Measurements from ENCODE around the gene DPY19L1.
"Not testable (repeated sequence)": the region's sequence is repeated elsewhere in the genome, so short reads cannot be mapped to it uniquely, and the experiment has no call there.

DPY19L1 gene

GRCh38 chr7:34919038-34919437 is 118.2 kb downstream of the DPY19L1 start:
- H2AFZ ChIP-seq (ENCODE audit: low read length, unreplicated experiment); H3K4me3 ChIP-seq (ENCODE audit: low read depth, low read length); H3K36me3 ChIP-seq (ENCODE audit: insufficient read depth, low read length); H3K27ac ChIP-seq (ENCODE audit: low read depth, low read length); H3K79me2 ChIP-seq (ENCODE audit: control insufficient read depth, insufficient read depth, low read length, unreplicated experiment); H3K4me1 ChIP-seq (ENCODE audit: control insufficient read depth, insufficient read depth, low read length, unreplicated experiment); H3K27me3 ChIP-seq (ENCODE audit: insufficient read depth, low read length): not testable (repeated sequence)

DNA sequence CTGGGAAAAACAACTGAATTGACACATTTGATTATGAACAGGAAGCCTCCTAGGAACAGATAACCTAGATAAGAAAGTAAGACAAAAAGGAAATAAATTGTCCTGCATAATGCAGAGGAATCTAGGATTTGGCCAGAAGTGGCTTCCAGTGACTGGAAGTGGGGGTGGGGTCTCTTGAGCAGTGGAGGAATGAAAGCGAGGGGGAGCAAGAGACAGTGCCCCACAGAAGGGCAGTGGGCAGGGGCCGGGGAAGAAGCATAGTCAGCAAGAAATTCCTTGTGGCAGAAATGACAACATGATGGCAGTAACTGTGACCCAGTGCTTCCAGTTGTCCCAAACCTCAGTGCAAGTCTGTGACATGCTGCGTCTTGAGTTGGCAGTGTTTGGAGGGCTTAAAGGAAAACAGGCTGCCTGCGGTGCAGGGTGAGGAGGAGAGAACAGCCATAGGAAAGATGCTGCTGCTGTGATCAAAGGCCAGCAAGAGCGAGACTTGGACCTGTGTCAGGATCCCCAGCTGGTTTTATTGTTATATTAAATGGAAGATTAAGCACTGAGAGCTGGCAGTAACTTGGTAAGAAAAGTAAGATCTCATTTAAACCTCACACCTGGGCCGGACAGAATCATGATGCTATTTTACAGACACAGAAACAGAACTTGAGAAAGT is 119.0 kb downstream of the DPY19L1 start:
- not testable (repeated sequence) for H3K27me3 ChIP-seq (ENCODE audit: insufficient read depth, low read length); H3K79me2 ChIP-seq (ENCODE audit: control insufficient read depth, insufficient read depth, low read length, unreplicated experiment); H3K27ac ChIP-seq (ENCODE audit: low read depth, low read length); H3K36me3 ChIP-seq (ENCODE audit: insufficient read depth, low read length); H3K4me3 ChIP-seq (ENCODE audit: low read depth, low read length); H3K4me1 ChIP-seq (ENCODE audit: control insufficient read depth, insufficient read depth, low read length, unreplicated experiment); H2AFZ ChIP-seq (ENCODE audit: low read length, unreplicated experiment)

- H3K27me3 ChIP-seq (ENCODE audit: insufficient read depth, low read length); H3K4me3 ChIP-seq (ENCODE audit: low read depth, low read length); H3K4me1 ChIP-seq (ENCODE audit: control insufficient read depth, insufficient read depth, low read length, unreplicated experiment); H3K36me3 ChIP-seq (ENCODE audit: insufficient read depth, low read length); H3K27ac ChIP-seq (ENCODE audit: low read depth, low read length); H3K79me2 ChIP-seq (ENCODE audit: control insufficient read depth, insufficient read depth, low read length, unreplicated experiment); H2AFZ ChIP-seq (ENCODE audit: low read length, unreplicated experiment): not testable (repeated sequence)
Observed at GRCh38 chr7:34917515-34917914, 119.8 kb downstream of the DPY19L1 start.

- H3K27me3 ChIP-seq (ENCODE audit: insufficient read depth, low read length) = peaks cover 8% of the 10 kb centered on the region; the same call in 1 of the 2 replicates
- no peak overlapping the region for H3K27ac ChIP-seq (ENCODE audit: low read depth, low read length)
- H3K36me3 ChIP-seq (ENCODE audit: insufficient read depth, low read length) = no peaks in the 10 kb centered on the region
- H3K4me3 ChIP-seq (ENCODE audit: low read depth, low read length) = no peak overlapping the region
- no peaks in the 10 kb centered on the region for H3K4me1 ChIP-seq (ENCODE audit: control insufficient read depth, insufficient read depth, low read length, unreplicated experiment)
- no peaks in the 10 kb centered on the region for H3K79me2 ChIP-seq (ENCODE audit: control insufficient read depth, insufficient read depth, low read length, unreplicated experiment)
- H2AFZ ChIP-seq (ENCODE audit: low read length, unreplicated experiment) = no peak overlapping the region
Observed at GRCh38 chr7:34916267-34916666, 121.0 kb downstream of the DPY19L1 start.

DNA sequence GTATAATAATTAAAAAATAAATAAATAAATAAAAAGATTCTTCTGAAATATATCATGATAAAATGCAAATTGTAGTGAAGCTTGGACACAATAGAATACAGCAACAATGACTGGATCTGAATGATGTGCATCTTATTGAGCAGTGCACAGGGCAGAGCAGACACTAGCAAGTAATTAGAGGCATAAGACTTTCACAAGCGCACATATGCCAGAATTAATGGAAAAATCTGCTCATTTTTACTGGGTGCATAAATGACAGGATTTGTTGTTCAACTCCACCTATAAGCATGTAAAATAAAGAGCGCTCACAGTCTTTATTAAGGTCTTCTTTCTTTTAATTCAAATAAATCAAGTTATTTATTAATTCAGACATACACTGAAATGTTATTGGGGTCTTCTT is 125.0 kb downstream of the DPY19L1 start:
- Histone ChIP-seq H3K27me3 (ENCODE audit: insufficient read depth, low read length) (peaks cover 8% of the 10 kb centered on the region; the same call in 1 of the 2 replicates), H3K4me3 (ENCODE audit: low read depth, low read length) (no peak overlapping the region), H3K4me1 (ENCODE audit: control insufficient read depth, insufficient read depth, low read length, unreplicated experiment) (no peaks in the 10 kb centered on the region), H3K79me2 (ENCODE audit: control insufficient read depth, insufficient read depth, low read length, unreplicated experiment) (no peaks in the 10 kb centered on the region), H3K27ac (ENCODE audit: low read depth, low read length) (no peak overlapping the region), H2AFZ (ENCODE audit: low read length, unreplicated experiment) (no peak overlapping the region), H3K36me3 (ENCODE audit: insufficient read depth, low read length) (no peaks in the 10 kb centered on the region)

DNA sequence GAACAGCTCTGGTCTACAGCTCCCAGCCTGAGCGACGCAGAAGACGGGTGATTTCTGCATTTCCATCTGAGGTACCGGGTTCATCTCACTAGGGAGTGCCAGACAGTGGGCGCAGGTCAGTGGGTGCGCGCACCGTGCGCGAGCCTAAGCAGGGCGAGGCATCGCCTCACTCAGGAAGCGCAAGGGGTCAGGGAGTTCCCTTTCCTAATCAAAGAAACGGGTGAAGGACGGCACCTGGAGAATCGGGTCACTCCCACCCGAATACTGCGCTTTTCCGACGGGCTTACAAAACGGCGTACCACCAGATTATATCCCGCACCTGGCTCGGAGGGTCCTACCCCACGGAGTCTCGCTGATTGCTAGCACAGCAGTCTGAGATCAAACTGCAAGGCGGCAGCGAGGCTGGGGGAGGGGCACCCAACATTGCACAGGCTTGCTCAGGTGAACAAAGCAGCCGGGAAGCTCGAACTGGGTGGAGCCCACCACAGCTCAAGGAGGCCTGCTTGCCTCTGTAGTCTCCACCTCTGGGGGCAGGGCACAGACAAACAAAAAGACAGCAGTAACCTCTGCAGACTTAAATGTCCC is 130.9 kb downstream of the DPY19L1 start:
- H3K36me3 ChIP-seq (ENCODE audit: insufficient read depth, low read length); H3K79me2 ChIP-seq (ENCODE audit: control insufficient read depth, insufficient read depth, low read length, unreplicated experiment); H3K4me3 ChIP-seq (ENCODE audit: low read depth, low read length): not testable (repeated sequence)

GRCh38 chr7:34904987-34905386 is 132.3 kb downstream of the DPY19L1 start:
- Histone ChIP-seq H3K4me1 (ENCODE audit: control insufficient read depth, insufficient read depth, low read length, unreplicated experiment) (no peaks in the 10 kb centered on the region), H3K4me3 (ENCODE audit: low read depth, low read length) (no peak overlapping the region), H2AFZ (ENCODE audit: low read length, unreplicated experiment) (no peak overlapping the region), H3K27ac (ENCODE audit: low read depth, low read length) (no peak overlapping the region), H3K36me3 (ENCODE audit: insufficient read depth, low read length) (no peaks in the 10 kb centered on the region), H3K27me3 (ENCODE audit: insufficient read depth, low read length) (peaks cover 26% of the 10 kb centered on the region), H3K79me2 (ENCODE audit: control insufficient read depth, insufficient read depth, low read length, unreplicated experiment) (no peaks in the 10 kb centered on the region)

More for the DNA sequence above, 130.9 kb downstream of the DPY19L1 start:
- H3K27ac ChIP-seq (ENCODE audit: low read depth, low read length); H3K4me1 ChIP-seq (ENCODE audit: control insufficient read depth, insufficient read depth, low read length, unreplicated experiment); H2AFZ ChIP-seq (ENCODE audit: low read length, unreplicated experiment): not testable (repeated sequence)
- peaks cover 26% of the 10 kb centered on the region for H3K27me3 ChIP-seq (ENCODE audit: insufficient read depth, low read length)

- not testable (repeated sequence) for H3K4me1 ChIP-seq (ENCODE audit: control insufficient read depth, insufficient read depth, low read length, unreplicated experiment); H3K4me3 ChIP-seq (ENCODE audit: low read depth, low read length); H3K36me3 ChIP-seq (ENCODE audit: insufficient read depth, low read length); H2AFZ ChIP-seq (ENCODE audit: low read length, unreplicated experiment); H3K79me2 ChIP-seq (ENCODE audit: control insufficient read depth, insufficient read depth, low read length, unreplicated experiment); H3K27ac ChIP-seq (ENCODE audit: low read depth, low read length)
- peaks cover 28% of the 10 kb centered on the region for H3K27me3 ChIP-seq (ENCODE audit: insufficient read depth, low read length)
Observed at GRCh38 chr7:34903921-34904320, 133.4 kb downstream of the DPY19L1 start.

DNA sequence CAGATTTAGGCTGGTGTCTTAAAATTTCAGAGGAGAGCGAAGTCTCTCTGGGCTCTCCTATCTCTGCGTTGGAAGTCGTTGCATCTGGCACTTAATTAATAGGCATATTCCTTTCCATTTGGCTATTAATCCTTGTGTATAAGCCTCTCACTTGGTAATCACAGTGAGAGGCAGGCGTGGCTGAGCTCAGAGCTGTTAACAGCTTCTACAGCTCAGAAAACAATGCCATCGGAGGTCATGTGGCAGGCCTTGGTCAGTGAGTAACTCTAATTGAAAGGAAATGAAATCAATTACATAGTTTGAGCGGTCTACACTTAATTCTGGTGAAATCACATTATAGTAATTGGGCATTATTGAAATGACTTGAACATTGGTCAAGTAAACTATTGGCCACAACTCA is 135.1 kb downstream of the DPY19L1 start:
- no peaks in the 10 kb centered on the region for H3K36me3 ChIP-seq (ENCODE audit: insufficient read depth, low read length)
- H3K27me3 ChIP-seq (ENCODE audit: insufficient read depth, low read length) = peaks cover 38% of the 10 kb centered on the region
- H3K4me3 ChIP-seq (ENCODE audit: low read depth, low read length) = no peak overlapping the region
- no peak overlapping the region for H2AFZ ChIP-seq (ENCODE audit: low read length, unreplicated experiment)
- no peak overlapping the region for H3K27ac ChIP-seq (ENCODE audit: low read depth, low read length)
- H3K4me1 ChIP-seq (ENCODE audit: control insufficient read depth, insufficient read depth, low read length, unreplicated experiment) = no peaks in the 10 kb centered on the region
- H3K79me2 ChIP-seq (ENCODE audit: control insufficient read depth, insufficient read depth, low read length, unreplicated experiment) = no peaks in the 10 kb centered on the region

GRCh38 chr7:34900891-34901513 is 136.3 kb downstream of the DPY19L1 start:
- no peak overlapping the region for H3K27ac ChIP-seq (ENCODE audit: low read depth, low read length)
- no peaks in the 10 kb centered on the region for H3K36me3 ChIP-seq (ENCODE audit: insufficient read depth, low read length)
- peaks cover 38% of the 10 kb centered on the region for H3K27me3 ChIP-seq (ENCODE audit: insufficient read depth, low read length)
- no peak overlapping the region for H2AFZ ChIP-seq (ENCODE audit: low read length, unreplicated experiment)
- H3K79me2 ChIP-seq (ENCODE audit: control insufficient read depth, insufficient read depth, low read length, unreplicated experiment) = no peaks in the 10 kb centered on the region
- no peaks in the 10 kb centered on the region for H3K4me1 ChIP-seq (ENCODE audit: control insufficient read depth, insufficient read depth, low read length, unreplicated experiment)
- H3K4me3 ChIP-seq (ENCODE audit: low read depth, low read length) = no peak overlapping the region

DNA sequence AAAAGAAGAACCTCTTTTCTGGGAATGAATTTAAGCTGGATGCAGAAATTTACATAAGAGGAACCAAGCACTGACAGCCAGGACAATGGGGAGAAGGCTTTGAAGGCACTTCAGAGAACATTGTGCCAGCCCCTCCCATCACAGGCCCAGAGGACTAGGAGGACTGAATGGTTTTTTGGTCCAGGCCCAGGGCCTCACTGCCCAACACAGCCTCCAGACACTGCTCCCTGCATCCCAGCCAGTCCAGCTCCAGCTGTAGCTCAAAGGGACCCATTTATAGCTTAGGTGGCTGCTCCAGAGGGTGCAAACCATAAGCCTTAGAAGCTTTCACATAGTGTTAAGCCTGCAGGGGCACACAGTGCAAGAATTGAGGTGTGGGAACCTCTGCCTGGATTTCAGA is 142.1 kb downstream of the DPY19L1 start:
- Histone ChIP-seq H3K4me3 (ENCODE audit: low read depth, low read length) (no peak overlapping the region), H3K27me3 (ENCODE audit: insufficient read depth, low read length) (peaks cover 23% of the 10 kb centered on the region; the same call in 1 of the 2 replicates), H3K4me1 (ENCODE audit: control insufficient read depth, insufficient read depth, low read length, unreplicated experiment) (peaks cover 13% of the 10 kb centered on the region), H3K27ac (ENCODE audit: low read depth, low read length) (no peak overlapping the region), H3K79me2 (ENCODE audit: control insufficient read depth, insufficient read depth, low read length, unreplicated experiment) (no peaks in the 10 kb centered on the region), H3K36me3 (ENCODE audit: insufficient read depth, low read length) (no peaks in the 10 kb centered on the region), H2AFZ (ENCODE audit: low read length, unreplicated experiment) (no peak overlapping the region)

Measured in ACC112 (cell line).